Measurements from ENCODE around the gene TMEM101. TPM values are rescaled to one million over a fixed set of nuclear protein-coding genes. Genes with fewer than 3 reads are reported as not detected.
"Not testable (repeated sequence)": the region's sequence is repeated elsewhere in the genome, so short reads cannot be mapped to it uniquely, and the experiment has no call there.

Gene TMEM101
- total RNA-seq, 1 donor from 2014 or later = 42.9 TPM

DNA sequence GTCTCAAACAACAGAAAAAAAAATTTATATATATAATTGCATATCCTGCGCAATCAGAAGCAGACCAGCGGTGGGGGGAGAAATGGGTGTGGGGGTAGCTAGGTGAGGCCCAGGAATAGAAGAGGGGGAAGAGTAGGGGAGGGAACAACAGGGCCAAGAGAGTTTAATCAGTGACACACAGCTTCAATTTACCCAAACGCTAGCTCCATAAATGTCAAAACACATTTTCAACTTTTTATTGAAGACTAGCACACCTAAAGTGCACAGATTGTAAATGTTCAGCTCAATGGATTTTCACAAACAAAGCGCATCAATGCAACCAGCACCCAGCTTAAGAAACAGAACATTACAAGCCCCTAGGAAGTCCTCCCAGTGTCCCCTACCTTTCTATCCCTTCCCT, 35.1 kb downstream of the TMEM101 start:
- TF ChIP-seq, protein P1, sequence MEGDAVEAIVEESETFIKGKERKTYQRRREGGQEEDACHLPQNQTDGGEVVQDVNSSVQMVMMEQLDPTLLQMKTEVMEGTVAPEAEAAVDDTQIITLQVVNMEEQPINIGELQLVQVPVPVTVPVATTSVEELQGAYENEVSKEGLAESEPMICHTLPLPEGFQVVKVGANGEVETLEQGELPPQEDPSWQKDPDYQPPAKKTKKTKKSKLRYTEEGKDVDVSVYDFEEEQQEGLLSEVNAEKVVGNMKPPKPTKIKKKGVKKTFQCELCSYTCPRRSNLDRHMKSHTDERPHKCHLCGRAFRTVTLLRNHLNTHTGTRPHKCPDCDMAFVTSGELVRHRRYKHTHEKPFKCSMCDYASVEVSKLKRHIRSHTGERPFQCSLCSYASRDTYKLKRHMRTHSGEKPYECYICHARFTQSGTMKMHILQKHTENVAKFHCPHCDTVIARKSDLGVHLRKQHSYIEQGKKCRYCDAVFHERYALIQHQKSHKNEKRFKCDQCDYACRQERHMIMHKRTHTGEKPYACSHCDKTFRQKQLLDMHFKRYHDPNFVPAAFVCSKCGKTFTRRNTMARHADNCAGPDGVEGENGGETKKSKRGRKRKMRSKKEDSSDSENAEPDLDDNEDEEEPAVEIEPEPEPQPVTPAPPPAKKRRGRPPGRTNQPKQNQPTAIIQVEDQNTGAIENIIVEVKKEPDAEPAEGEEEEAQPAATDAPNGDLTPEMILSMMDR (conservative IDR thresholded peaks at IDR 0.05; ENCODE audit: low read depth, low read length) = no peak
- no peak for DNase-seq (ENCODE audit: low read depth)
- H3K4me3 ChIP-seq (ENCODE audit: low read depth, low read length) = no peak overlapping the region

DNA sequence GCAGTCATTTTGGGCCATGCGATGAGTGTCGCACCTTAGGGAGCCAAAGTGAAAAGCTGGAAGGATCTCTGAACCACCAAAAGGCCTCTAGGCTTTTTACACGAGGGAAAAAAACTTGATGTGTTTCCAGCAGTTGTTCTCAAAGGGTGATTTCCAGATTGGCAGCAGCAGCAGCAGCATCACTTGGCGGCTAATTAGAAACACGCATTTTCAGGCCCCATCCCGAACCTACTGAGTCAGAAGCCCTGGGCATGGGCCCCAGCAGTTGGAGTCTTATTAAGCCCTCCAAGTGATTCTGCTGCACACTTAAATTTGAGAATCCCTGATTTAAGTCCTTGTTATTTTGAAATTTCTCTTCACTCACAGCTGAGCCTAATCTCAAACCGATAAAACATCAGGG, 35.8 kb downstream of the TMEM101 start:
- TF ChIP-seq, protein P1 (conservative IDR thresholded peaks at IDR 0.05; ENCODE audit: low read depth, low read length) = no peak
- H3K4me3 ChIP-seq (ENCODE audit: low read depth, low read length) = no peak overlapping the region
- no peak for DNase-seq (ENCODE audit: low read depth)

DNA sequence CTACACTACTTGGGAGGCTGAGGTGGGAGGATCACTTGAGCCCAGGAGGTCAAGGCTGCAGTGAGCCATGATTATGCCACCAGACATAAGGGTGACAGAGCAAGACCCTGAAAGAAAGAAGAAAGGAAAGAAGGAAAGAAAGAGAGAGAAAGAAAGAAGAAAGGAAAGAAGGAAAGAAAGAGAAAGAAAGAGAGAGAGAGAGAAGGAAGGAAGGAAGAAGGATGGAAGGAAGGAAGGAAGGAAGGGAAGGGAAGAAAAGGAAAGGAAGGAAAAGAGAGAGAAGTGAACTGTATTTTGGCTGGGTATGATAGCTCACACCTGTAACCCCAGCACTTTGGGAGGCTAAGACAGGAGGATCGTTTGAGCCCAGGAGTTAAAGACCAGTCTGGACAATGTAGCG, 36.7 kb downstream of the TMEM101 start:
- no peak overlapping the region for H3K4me3 ChIP-seq (ENCODE audit: low read depth, low read length)
- no peak for DNase-seq (ENCODE audit: low read depth)
- TF ChIP-seq, protein P1 (conservative IDR thresholded peaks at IDR 0.05; ENCODE audit: low read depth, low read length) = no peak

DNA sequence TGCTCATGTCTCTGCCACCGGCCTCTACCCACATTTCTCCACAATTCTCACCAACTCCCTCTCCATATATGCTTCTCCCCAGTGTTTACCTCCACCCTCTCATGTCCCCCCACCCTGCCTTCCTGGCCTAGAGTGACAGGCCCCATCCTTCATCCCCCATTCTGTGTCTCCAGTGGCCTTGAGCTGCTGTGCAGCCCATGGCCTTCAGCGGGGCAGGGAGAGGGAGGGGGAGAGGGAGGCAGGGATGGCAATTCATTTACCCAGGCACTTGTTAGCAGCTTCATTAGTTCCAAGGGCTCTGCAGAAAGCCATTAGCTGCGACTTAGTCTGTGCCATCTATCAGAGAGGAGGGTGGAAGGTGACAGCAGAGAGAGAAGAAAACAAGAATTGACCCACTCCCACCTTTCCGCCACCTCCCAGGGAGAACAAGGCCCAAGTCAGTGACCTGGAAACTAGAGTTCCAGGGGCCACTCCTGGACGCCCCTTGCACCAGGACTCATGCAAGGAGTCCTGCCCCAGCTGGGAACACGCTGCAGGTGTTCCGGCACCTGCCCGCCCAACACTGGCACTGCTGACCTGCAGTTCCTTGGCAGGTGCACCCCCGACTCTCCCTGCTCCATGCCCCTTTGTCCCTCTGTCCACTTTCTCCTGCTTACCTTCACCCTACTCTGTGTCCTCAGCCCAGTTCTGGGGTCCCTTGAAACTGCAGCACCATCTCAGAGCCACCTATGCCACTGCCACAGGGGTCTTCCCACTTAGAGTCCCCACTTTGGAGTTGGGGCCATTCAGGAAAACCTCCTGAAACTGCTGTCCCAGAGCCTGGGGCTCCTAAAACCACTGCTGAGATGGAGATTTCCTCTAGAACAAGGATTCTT, 37.6 kb downstream of the TMEM101 start:
- TF ChIP-seq, protein P1 (conservative IDR thresholded peaks at IDR 0.05; ENCODE audit: low read depth, low read length) = no peak
- no peak for DNase-seq (ENCODE audit: low read depth)
- H3K4me3 ChIP-seq (ENCODE audit: low read depth, low read length) = no peak overlapping the region

DNA sequence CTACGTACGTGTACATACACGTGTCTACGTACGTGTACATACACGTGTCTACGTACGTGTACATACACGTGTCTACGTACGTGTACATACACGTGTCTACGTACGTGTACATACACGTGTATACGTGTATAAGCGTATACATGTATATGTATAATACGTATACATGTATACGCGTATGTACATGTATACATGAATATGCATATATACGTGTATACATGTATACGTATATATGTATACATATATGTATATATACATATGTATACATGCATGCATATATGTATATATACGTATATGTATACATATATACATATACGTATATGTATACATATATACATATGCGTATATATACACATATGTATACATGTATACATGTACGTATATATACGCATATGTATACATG, 38.9 kb downstream of the TMEM101 start:
- TF ChIP-seq, protein P1 (conservative IDR thresholded peaks at IDR 0.05; ENCODE audit: low read depth, low read length) = no peak
- no peak overlapping the region for H3K4me3 ChIP-seq (ENCODE audit: low read depth, low read length)
- DNase-seq (ENCODE audit: low read depth) = no peak

DNA sequence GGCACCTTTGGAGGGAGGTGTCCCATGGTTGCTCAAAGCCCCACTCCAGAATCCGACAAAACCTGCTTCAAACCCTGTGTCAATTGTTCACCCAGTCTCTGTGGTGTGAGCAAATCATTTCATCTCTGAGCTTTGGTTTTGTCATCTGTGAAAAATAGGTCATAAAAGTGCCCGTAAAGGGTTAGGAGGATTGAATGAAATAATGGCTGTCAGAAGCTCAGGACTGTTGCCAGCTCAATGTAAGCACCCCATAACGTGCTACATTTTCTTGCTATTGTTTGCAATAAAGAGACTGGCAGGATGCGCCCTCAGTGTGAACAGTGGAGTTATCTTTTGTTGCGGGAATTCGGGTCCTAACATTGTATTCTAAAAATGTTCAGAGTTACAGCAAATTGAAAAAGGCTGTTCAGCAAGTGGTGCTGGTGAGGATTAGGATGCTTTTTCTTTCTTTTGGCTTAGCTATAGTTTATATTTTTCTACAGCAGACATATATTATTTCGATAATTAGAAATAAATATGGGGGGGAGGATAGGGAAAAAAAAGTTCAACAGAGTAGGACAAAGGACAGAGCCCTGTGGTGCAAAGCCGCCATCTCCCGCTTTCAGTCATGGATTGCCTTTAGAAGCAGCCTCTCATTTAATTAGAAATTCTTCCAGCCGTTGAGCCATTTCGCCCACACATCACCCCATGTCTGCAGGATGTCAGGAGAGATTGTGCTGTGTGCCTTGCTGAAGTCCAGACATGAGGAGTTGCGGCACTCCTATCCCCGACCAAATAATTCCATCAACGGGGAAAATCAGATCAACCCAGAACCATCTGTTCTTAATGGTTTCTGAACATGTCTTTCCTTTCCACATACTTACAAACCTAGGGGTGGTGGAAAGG, 40.1 kb downstream of the TMEM101 start:
- DNase-seq (ENCODE audit: low read depth) = no peak
- no peak overlapping the region for H3K4me3 ChIP-seq (ENCODE audit: low read depth, low read length)
- TF ChIP-seq, protein P1 (conservative IDR thresholded peaks at IDR 0.05; ENCODE audit: low read depth, low read length) = no peak

DNA sequence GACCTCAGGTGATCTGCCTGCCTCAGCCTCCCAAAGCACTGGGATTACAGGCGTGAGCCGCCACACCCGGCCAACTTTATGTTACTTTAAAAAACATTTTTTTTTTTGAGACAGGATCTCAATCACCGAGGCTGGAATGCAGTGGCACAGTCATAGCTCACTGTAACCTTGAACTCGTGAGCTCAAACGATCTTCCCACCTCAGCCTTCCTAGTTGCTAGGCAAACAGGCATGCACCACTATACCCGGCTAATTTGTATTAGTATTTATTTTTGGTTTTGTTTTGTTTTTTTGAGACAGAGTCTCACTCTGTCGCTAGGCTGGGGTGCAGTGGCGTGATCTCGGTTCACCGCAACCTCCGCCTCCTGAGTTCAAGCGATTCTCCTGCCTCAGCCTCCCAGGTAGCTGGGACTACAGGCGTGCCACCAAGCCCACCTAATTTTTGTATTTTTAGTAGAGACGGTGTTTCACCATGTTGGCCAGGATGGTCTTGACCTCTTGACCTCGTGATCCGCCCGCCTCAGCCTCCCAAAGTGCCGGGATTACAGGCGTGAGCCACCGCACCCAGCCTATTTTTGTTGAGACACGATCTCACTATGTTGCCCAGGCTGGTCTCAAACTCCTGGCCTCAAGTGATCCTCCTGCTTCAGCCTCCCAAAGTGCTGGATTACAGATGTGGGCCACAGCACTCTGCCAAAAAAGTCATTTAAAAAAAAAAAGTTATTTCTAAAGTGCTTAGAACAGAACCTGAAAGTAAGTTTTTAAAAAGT, 42.1 kb downstream of the TMEM101 start:
- not testable (repeated sequence) for DNase-seq (ENCODE audit: low read depth); H3K4me3 ChIP-seq (ENCODE audit: low read depth, low read length)

DNA sequence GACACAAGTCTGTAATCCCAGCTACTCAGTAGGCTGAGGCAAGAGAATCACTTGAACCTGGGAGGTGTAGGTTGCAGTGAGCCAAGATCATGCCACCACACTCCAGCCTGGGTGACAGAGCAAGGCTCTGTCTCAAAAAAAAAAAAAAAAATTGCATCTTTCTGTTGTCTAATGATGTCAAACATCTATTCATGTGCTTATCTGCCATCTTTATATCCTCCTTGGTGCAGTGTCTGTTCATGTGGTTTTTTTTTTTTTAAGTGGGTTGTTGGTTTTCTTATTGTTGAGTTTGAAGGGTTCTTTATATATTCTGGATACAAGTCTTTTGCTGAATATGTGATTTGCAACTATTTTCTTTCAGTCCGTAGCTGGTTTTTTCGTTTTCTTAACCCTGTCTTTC, 43.3 kb downstream of the TMEM101 start:
- not testable (repeated sequence) for H3K4me3 ChIP-seq (ENCODE audit: low read depth, low read length); DNase-seq (ENCODE audit: low read depth)
